CD14-positive monocyte (primary cell): ENCODE results near the gene CGREF1. TPM values are rescaled to one million over a fixed set of nuclear protein-coding genes. Genes with fewer than 3 reads are reported as not detected.

ENCODE experiments used
- DNase-seq, 3 donors: peaks; one replicate each; pipeline ENCODE4 v3.0.0-alpha.2; 2011 to 2022
- H2AFZ ChIP-seq: 2 replicates; pipeline ENCODE4 v1.6.0; 2012; ENCODE audit warnings: mild to moderate bottlenecking, low read depth, low read length, inconsistent platforms; ENCODE audit not compliant: insufficient read depth, poor library complexity, severe bottlenecking
- H3K27ac ChIP-seq, 2 donors: 1 replicate in 1 of 2; 2 replicates in 1 of 2; pipeline ENCODE4 v1.5.1; 2012 to 2013; ENCODE audit warnings: low read length in 2 of 2, control low read depth in 1 of 2, inconsistent platforms in 1 of 2, low read depth in 1 of 2, mild to moderate bottlenecking in 1 of 2
- H3K27me3 ChIP-seq, 2 donors: one replicate each; pipeline versions ENCODE4 v1.6.0 to v1.6.1; 2011 to 2013; ENCODE audit warnings: low read length in 2 of 2; ENCODE audit not compliant: control insufficient read depth in 2 of 2, insufficient read depth in 2 of 2
- H3K36me3 ChIP-seq, 2 donors: replicated peaks in 1 of 2; 1 replicate in 1 of 2; 2 replicates in 1 of 2; pipeline versions ENCODE4 v1.5.1 to v1.6.1; 2012 to 2013; ENCODE audit warnings: low read length in 2 of 2, control low read depth in 1 of 2, inconsistent platforms in 1 of 2, mild to moderate bottlenecking in 1 of 2; ENCODE audit not compliant: insufficient read depth in 2 of 2, control insufficient read depth in 1 of 2
- H3K4me1 ChIP-seq, 2 donors: 1 replicate in 1 of 2; 2 replicates in 1 of 2; pipeline versions ENCODE4 v1.5.1 to v1.6.1; 2012 to 2013; ENCODE audit warnings: low read length in 2 of 2, control low read depth in 1 of 2, inconsistent platforms in 1 of 2, mild to moderate bottlenecking in 1 of 2, moderate library complexity in 1 of 2; ENCODE audit not compliant: insufficient read depth in 2 of 2, control insufficient read depth in 1 of 2
- H3K4me2 ChIP-seq: replicated peaks from 2 replicates; pipeline ENCODE3; 2012; ENCODE audit warnings: low read length, moderate library complexity, mild to moderate bottlenecking; ENCODE audit not compliant: poor library complexity, severe bottlenecking; ENCODE audit errors: extremely low read depth
- H3K4me3 ChIP-seq, 3 experiments: fragments of 200-600 bp in 1 of 3; sonication (generic) in 1 of 3; replicated peaks in 1 of 3; 1 replicate in 2 of 3; 2 replicates in 1 of 3; pipeline ENCODE4 v1.5.1; 2011 to 2013; ENCODE audit warnings: low read length in 3 of 3, mild to moderate bottlenecking in 3 of 3, control low read depth in 2 of 3, low read depth in 2 of 3, inconsistent platforms in 1 of 3, moderate library complexity in 1 of 3
- H3K79me2 ChIP-seq: 2 replicates; pipeline ENCODE4 v1.6.0; 2012; ENCODE audit warnings: mild to moderate bottlenecking, control low read depth, inconsistent platforms, low read length, moderate library complexity; ENCODE audit not compliant: insufficient read depth
- H3K9ac ChIP-seq: 2 replicates; pipeline ENCODE4 v1.6.0; 2017; ENCODE audit warnings: low read length, mild to moderate bottlenecking; ENCODE audit not compliant: insufficient read depth, poor library complexity, severe bottlenecking
- H3K9me3 ChIP-seq, 2 donors: replicated peaks in 1 of 2; 1 replicate in 1 of 2; 2 replicates in 1 of 2; pipeline versions ENCODE4 v1.5.1 to v1.6.1; 2012 to 2013; ENCODE audit warnings: low read length in 2 of 2, control low read depth in 1 of 2; ENCODE audit not compliant: control insufficient read depth in 1 of 2, insufficient read depth in 1 of 2
- H4K20me1 ChIP-seq: 2 replicates; pipeline ENCODE4 v1.6.0; 2012; ENCODE audit warnings: mild to moderate bottlenecking, low read length, control low read depth, moderate library complexity; ENCODE audit not compliant: insufficient read depth
- H3K27ac Mint-ChIP-seq, 7 donors: one replicate each; pipeline ENCODE4 v1.8.0; 2020; ENCODE audit warnings: mild to moderate bottlenecking in 7 of 7, mixed read lengths in 7 of 7, moderate library complexity in 6 of 7, inconsistent platforms in 2 of 7
- H3K27me3 Mint-ChIP-seq, 3 donors: one replicate each; pipeline ENCODE4 v1.8.0; 2021 to 2022; ENCODE audit warnings: low read depth in 3 of 3, mild to moderate bottlenecking in 3 of 3, mixed read lengths in 3 of 3, moderate library complexity in 3 of 3, inconsistent platforms in 1 of 3
- H3K36me3 Mint-ChIP-seq, 2 donors: one replicate each; pipeline ENCODE4 v1.8.0; 2020; ENCODE audit warnings: mixed read lengths in 2 of 2, inconsistent platforms in 1 of 2, mild to moderate bottlenecking in 1 of 2
- H3K4me1 Mint-ChIP-seq: one replicate; pipeline ENCODE4 v1.8.0; 2020; ENCODE audit warnings: mild to moderate bottlenecking, mixed read lengths
- H3K4me3 Mint-ChIP-seq, 2 donors: one replicate each; pipeline ENCODE4 v1.8.0; 2020; ENCODE audit warnings: mild to moderate bottlenecking in 2 of 2, mixed read lengths in 2 of 2, moderate library complexity in 1 of 2
- H3K9me3 Mint-ChIP-seq, 7 donors: one replicate each; pipeline ENCODE4 v1.8.0; 2020 to 2022; ENCODE audit warnings: mixed read lengths in 7 of 7, mild to moderate bottlenecking in 6 of 7, moderate library complexity in 6 of 7, inconsistent platforms in 2 of 7
- WGBS: methylation state at CpG from one replicate; pipeline ENCODE4 v1.1.5; 2013; ENCODE audit warnings: missing lambda C conversion rate; ENCODE audit not compliant: insufficient coverage; 5-methylcytosine and 5-hydroxymethylcytosine counted together
- intact Hi-C, 2 donors: fragments of 100-400 bp; cut with micrococcal nuclease; formaldehyde crosslinking; loops; one replicate each; pipeline versions ENCODE4 v1.15.0 to v1.15.1; 2023
- polyA plus RNA-seq, 3 donors: library from polyadenylated mRNA; depleted of rRNA in 1 of 3; unstranded in 2 of 3; stranded (reverse) in 1 of 3; fragments of 300-500 nt in 2 of 3; fragments of >200 nt in 1 of 3; fragmentation: Illumina TruSeq in 2 of 3; gene quantifications; 1 replicate in 2 of 3; 2 replicates in 1 of 3; pipeline ENCODE4 v1.2.3, GENCODE V29; 2012 to 2021
- TF ChIP-seq, protein P1 (sequence below): fragments of 200-600 bp; IDR thresholded peaks from one replicate; pipeline ENCODE4 v1.8.0; 2022; ENCODE audit warnings: antibody characterized with exemption, mild to moderate bottlenecking

The CGREF1 gene
- polyA plus RNA-seq, 3 donors: not detected

DNA sequence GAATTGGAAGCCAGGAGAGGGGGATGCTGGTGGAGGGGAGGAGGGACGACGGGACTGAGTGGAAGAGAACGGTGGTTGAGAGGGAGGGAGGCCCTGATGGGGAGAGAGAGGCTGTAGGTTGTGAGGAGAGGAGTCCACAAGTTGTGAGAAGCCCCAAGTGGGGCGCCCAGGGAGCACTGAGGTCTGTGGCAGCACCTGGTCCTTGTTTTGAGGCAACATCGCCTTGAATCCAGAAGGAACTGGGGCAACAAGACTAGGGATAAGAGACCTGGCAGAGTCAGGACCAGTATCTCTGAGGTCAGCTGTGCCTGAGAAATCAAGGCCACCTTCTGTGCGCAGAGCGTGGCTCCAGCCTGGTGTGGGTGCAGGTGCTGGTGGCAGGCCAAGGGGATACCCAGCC is 19.2 kb upstream of the CGREF1 start:
- peaks cover 0 to under 1% (median 0%) of the 10 kb centered on the region in 7 donors for H3K9me3 Mint-ChIP-seq
- no peak for DNase-seq
- no peak overlapping the region for H3K4me2 ChIP-seq
- TF ChIP-seq, protein P1, sequence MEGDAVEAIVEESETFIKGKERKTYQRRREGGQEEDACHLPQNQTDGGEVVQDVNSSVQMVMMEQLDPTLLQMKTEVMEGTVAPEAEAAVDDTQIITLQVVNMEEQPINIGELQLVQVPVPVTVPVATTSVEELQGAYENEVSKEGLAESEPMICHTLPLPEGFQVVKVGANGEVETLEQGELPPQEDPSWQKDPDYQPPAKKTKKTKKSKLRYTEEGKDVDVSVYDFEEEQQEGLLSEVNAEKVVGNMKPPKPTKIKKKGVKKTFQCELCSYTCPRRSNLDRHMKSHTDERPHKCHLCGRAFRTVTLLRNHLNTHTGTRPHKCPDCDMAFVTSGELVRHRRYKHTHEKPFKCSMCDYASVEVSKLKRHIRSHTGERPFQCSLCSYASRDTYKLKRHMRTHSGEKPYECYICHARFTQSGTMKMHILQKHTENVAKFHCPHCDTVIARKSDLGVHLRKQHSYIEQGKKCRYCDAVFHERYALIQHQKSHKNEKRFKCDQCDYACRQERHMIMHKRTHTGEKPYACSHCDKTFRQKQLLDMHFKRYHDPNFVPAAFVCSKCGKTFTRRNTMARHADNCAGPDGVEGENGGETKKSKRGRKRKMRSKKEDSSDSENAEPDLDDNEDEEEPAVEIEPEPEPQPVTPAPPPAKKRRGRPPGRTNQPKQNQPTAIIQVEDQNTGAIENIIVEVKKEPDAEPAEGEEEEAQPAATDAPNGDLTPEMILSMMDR: no peak
- peaks cover 11% of the 10 kb centered on the region for H3K4me1 Mint-ChIP-seq
- no peaks in the 10 kb centered on the region for H3K27me3 ChIP-seq
- H3K36me3 Mint-ChIP-seq: peaks cover 2 to 3% of the 10 kb centered on the region in 2 donors
- H3K27ac ChIP-seq: no peak overlapping the region
- WGBS: 77% methylated on average over 5 of the region's 7 CpGs
- no peak overlapping the region for H2AFZ ChIP-seq
- no peak overlapping the region for H3K9ac ChIP-seq
- H3K9me3 ChIP-seq: no peaks in the 10 kb centered on the region
- intact Hi-C loops: no loop called here
- H3K4me3 Mint-ChIP-seq: no peak overlapping the region
- H4K20me1 ChIP-seq: peaks cover 7% of the 10 kb centered on the region
- peaks cover 7 to 10% (median 9%) of the 10 kb centered on the region in 3 donors for H3K27me3 Mint-ChIP-seq
- peaks cover 14 to 17% of the 10 kb centered on the region in 2 donors for H3K4me1 ChIP-seq
- H3K36me3 ChIP-seq: no peaks in the 10 kb centered on the region
- H3K4me3 ChIP-seq: no peak overlapping the region
- no peak overlapping the region for H3K27ac Mint-ChIP-seq
- peaks cover 13% of the 10 kb centered on the region for H3K79me2 ChIP-seq

DNA sequence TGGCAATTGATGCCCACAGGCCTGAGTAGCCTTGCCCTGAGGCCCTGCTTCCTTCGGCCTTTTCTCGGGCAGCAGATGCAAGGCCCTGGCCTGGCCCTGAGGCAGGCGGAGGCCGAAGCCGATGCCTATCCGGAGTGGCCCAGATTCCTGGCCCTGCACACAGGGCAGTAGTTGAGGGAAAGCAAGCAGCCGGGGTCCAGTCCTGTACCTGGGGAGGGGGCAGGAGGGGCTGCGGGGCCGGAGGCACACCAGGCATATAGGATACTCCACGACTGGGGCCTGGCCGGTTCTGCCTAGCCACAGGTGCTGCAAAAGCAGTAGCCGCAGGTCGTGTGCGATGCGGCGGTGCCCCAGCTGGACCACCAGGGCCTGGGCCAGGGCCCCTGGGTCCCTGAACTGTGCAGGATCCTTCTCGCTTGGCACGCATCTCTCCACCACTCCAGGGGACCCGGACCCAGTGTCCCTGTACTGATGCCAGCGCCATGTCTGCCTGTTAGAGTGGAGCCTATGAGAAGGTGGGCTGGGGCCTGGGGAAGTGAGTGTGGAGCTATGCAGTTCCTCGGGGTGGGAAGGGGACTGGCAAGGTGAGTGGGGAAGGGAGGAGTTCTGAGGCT is 18.5 kb upstream of the CGREF1 start:
- intact Hi-C loops: no loop called here
- H3K4me3 Mint-ChIP-seq: no peak overlapping the region

More for the DNA sequence above, 18.5 kb upstream of the CGREF1 start:
- Histone ChIP-seq H3K27ac (no peak overlapping the region), H3K27me3 (no peaks in the 10 kb centered on the region), H3K79me2 (peaks cover 18% of the 10 kb centered on the region), H3K4me2 (no peak overlapping the region), H3K4me3 (no peak overlapping the region), H2AFZ (no peak overlapping the region), H4K20me1 (peaks cover 13% of the 10 kb centered on the region), H3K4me1 (peaks cover 19% of the 10 kb centered on the region in 2 donors), H3K9ac (no peak overlapping the region), H3K36me3 (peaks cover 5% of the 10 kb centered on the region in 2 donors), H3K9me3 (no peaks in the 10 kb centered on the region)
- Mint-ChIP-seq H3K27ac (peak overlapping the region in 1 of 7 donors; percentile 33), H3K9me3 (no peaks in the 10 kb centered on the region), H3K27me3 (peaks cover 5 to 10% (median 9%) of the 10 kb centered on the region in 3 donors), H3K4me1 (peaks cover 18% of the 10 kb centered on the region), H3K36me3 (peaks cover 9 to 10% of the 10 kb centered on the region in 2 donors)
- TF ChIP-seq, protein P1: no peak
- DNase-seq: no peak
- WGBS: 97% methylated on average over 17 of the region's 21 CpGs
